Measurements from ENCODE around the gene TBX10.

GRCh38 chr11:67652965-67653845 lies 13.6 kb upstream of the TBX10 start:
- TF ChIP-seq POLR2AphosphoS5 (IDR thresholded peaks at IDR 0.05; ENCODE audit: low read depth, low read length), result no peak
- no peak for TF ChIP-seq TAF1 (IDR thresholded peaks at IDR 0.05; ENCODE audit: borderline replicate concordance, insufficient read depth, low read length)
- no peak for TF ChIP-seq REST (IDR thresholded peaks at IDR 0.05; ENCODE audit: insufficient read depth in 1 of 2, low read depth in 2 of 2, low read length in 2 of 2)
- TF ChIP-seq SIN3A (IDR thresholded peaks at IDR 0.05; ENCODE audit: borderline replicate concordance, insufficient read depth, low read length), result no peak
- no peak for TF ChIP-seq FOXP2 (optimal IDR thresholded peaks at IDR 0.05; ENCODE audit: borderline replicate concordance, extremely low read depth, extremely low read length, insufficient read depth)

All from PFSK-1 (cell line).